H1 (cell line): ENCODE measurements around the gene MAJIN. TPM values are rescaled to one million over a fixed set of nuclear protein-coding genes. Genes with fewer than 3 reads are reported as not detected.

ENCODE experiments used
- CTCF ChIA-PET: fragments of 300-600 bp; sonication (Branson Sonifier 250); formaldehyde crosslinking; loops from one replicate; lab custom pipeline; 2021; ENCODE audit not compliant: partially characterized antibody; lab: Charles Lee
- POLR2A ChIA-PET: fragments of 300-600 bp; sonication (Branson Sonifier 250); formaldehyde crosslinking; loops from one replicate; lab custom pipeline; 2021; ENCODE audit warnings: inconsistent platforms; ENCODE audit not compliant: partially characterized antibody; lab: Charles Lee
- DNase-seq, 2 experiments: peaks; one replicate each; pipeline versions ENCODE4 v3.0.0 to v3.0.0-alpha.2; 2010 to 2022; ENCODE audit warnings: low spot score in 2 of 2, low read depth in 1 of 2, mixed read lengths in 1 of 2
- FAIRE-seq: peaks from 2 replicates; lab custom pipeline; 2011; peaks lifted over from hg19 to GRCh38; lab: Jason Lieb, UNC
- H2AFZ ChIP-seq: 2 replicates; pipeline ENCODE4 v1.8.1; 2012; ENCODE audit warnings: low read length, inconsistent platforms
- H2AK5ac ChIP-seq: 2 replicates; pipeline ENCODE4 v1.6.1; 2013; ENCODE audit warnings: low read depth, low read length
- H2BK120ac ChIP-seq: replicated peaks from 2 replicates; pipeline ENCODE3; 2013; ENCODE audit warnings: low read depth, low read length, inconsistent platforms
- H2BK12ac ChIP-seq: 2 replicates; pipeline ENCODE4 v1.6.1; 2013; ENCODE audit warnings: low read depth, low read length
- H2BK15ac ChIP-seq: 2 replicates; pipeline ENCODE4 v1.6.1; 2013; ENCODE audit warnings: low read length
- H2BK20ac ChIP-seq: 2 replicates; pipeline ENCODE4 v1.6.1; 2013; ENCODE audit warnings: low read length
- H2BK5ac ChIP-seq: 2 replicates; pipeline ENCODE4 v1.6.1; 2013; ENCODE audit warnings: low read depth, low read length
- H3K14ac ChIP-seq: 2 replicates; pipeline ENCODE4 v1.6.1; 2013; ENCODE audit warnings: inconsistent platforms; ENCODE audit not compliant: insufficient read length
- H3K18ac ChIP-seq: 2 replicates; pipeline ENCODE4 v1.6.1; 2013; ENCODE audit warnings: low read length; ENCODE audit errors: extremely low read depth
- H3K23ac ChIP-seq: 2 replicates; pipeline ENCODE4 v1.6.1; 2013; ENCODE audit warnings: inconsistent platforms; ENCODE audit not compliant: insufficient read length
- H3K23me2 ChIP-seq: 2 replicates; pipeline ENCODE4 v1.6.1; 2013; ENCODE audit warnings: low read depth, low read length
- H3K27ac ChIP-seq: 2 replicates; pipeline ENCODE4 v1.6.1; 2011; ENCODE audit warnings: low read depth, low read length, inconsistent platforms
- H3K27me3 ChIP-seq, 4 experiments: replicated peaks in 1 of 4; 1 replicate in 1 of 4; 2 replicates in 3 of 4; pipeline versions ENCODE4 v1.6.1 to v1.8.1; 2011 to 2013; ENCODE audit warnings: low read length in 3 of 4, mild to moderate bottlenecking in 3 of 4, inconsistent platforms in 2 of 4, mixed read lengths in 2 of 4, moderate library complexity in 1 of 4; ENCODE audit not compliant: control insufficient read depth in 3 of 4, insufficient read depth in 3 of 4; ENCODE audit errors: extremely low read depth in 1 of 4
- H3K36me3 ChIP-seq, 4 experiments: 2 replicates each; pipeline versions ENCODE4 v1.6.1 to v1.8.1; 2011 to 2013; ENCODE audit warnings: mild to moderate bottlenecking in 4 of 4, low read length in 3 of 4, moderate library complexity in 2 of 4, control low read depth in 1 of 4, inconsistent platforms in 1 of 4; ENCODE audit not compliant: insufficient read depth in 4 of 4, control insufficient read depth in 2 of 4
- H3K4ac ChIP-seq: replicated peaks from 2 replicates; pipeline ENCODE3; 2013; ENCODE audit warnings: low read length, low read depth, mixed read lengths, inconsistent platforms; ENCODE audit not compliant: insufficient read length
- H3K4me1 ChIP-seq, 4 experiments: replicated peaks in 1 of 4; 1 replicate in 1 of 4; 2 replicates in 3 of 4; pipeline versions ENCODE4 v1.6.1 to v1.8.1; 2011 to 2013; ENCODE audit warnings: low read length in 3 of 4, inconsistent platforms in 2 of 4, mixed read lengths in 1 of 4; ENCODE audit not compliant: insufficient read depth in 4 of 4, control insufficient read depth in 3 of 4
- H3K4me2 ChIP-seq, 2 experiments: 2 replicates each; pipeline versions ENCODE4 v1.6.1 to v1.8.1; 2011 to 2013; ENCODE audit warnings: low read depth in 2 of 2, low read length in 2 of 2, control low read depth in 1 of 2, inconsistent platforms in 1 of 2, mild to moderate bottlenecking in 1 of 2; ENCODE audit not compliant: insufficient read depth in 1 of 2
- H3K4me3 ChIP-seq, 4 experiments: fragments of 200-600, 300-600 bp in 1 of 4; sonication (generic), shearing (Covaris generic), sonication (Bioruptor Twin) in 1 of 4; 2 replicates each; pipeline versions ENCODE4 v1.5.1 to v1.8.1; 2011 to 2016; ENCODE audit warnings: low read length in 4 of 4, low read depth in 3 of 4, control low read depth in 2 of 4, inconsistent platforms in 2 of 4, mild to moderate bottlenecking in 2 of 4, mixed read lengths in 1 of 4, moderate library complexity in 1 of 4; ENCODE audit not compliant: insufficient read depth in 2 of 4; ENCODE audit errors: extremely low read depth in 1 of 4
- H3K56ac ChIP-seq: replicated peaks from 2 replicates; pipeline ENCODE3; 2013; ENCODE audit warnings: low read depth, mild to moderate bottlenecking, mixed read lengths, low read length, inconsistent platforms; ENCODE audit not compliant: insufficient read length
- H3K79me1 ChIP-seq: 2 replicates; pipeline ENCODE4 v1.6.1; 2013; ENCODE audit warnings: low read depth, low read length, control low read depth
- H3K79me2 ChIP-seq, 2 experiments: 2 replicates each; pipeline versions ENCODE4 v1.6.1 to v1.8.1; 2012 to 2013; ENCODE audit warnings: low read length in 2 of 2, mild to moderate bottlenecking in 2 of 2, inconsistent platforms in 1 of 2; ENCODE audit not compliant: insufficient read depth in 2 of 2, control insufficient read depth in 1 of 2
- H3K9ac ChIP-seq, 4 experiments: replicated peaks in 1 of 4; 1 replicate in 1 of 4; 2 replicates in 3 of 4; pipeline versions ENCODE4 v1.6.1 to v1.8.1; 2011 to 2013; ENCODE audit warnings: low read depth in 3 of 4, low read length in 3 of 4, control low read depth in 2 of 4, mild to moderate bottlenecking in 2 of 4, moderate library complexity in 2 of 4, inconsistent platforms in 1 of 4; ENCODE audit errors: extremely low read depth in 1 of 4
- H3K9me3 ChIP-seq, 2 experiments: 2 replicates each; pipeline versions ENCODE4 v1.6.1 to v1.8.1; 2012 to 2013; ENCODE audit warnings: mild to moderate bottlenecking in 2 of 2, moderate library complexity in 2 of 2, control low read depth in 1 of 2, inconsistent platforms in 1 of 2, low read depth in 1 of 2, low read length in 1 of 2, mixed read lengths in 1 of 2; ENCODE audit not compliant: insufficient read depth in 2 of 2
- H4K20me1 ChIP-seq, 2 experiments: replicated peaks in 1 of 2; 2 replicates each; pipeline versions ENCODE3 to v1.8.1; 2011 to 2013; ENCODE audit warnings: inconsistent platforms in 2 of 2, low read length in 2 of 2, mild to moderate bottlenecking in 1 of 2; ENCODE audit not compliant: insufficient read depth in 2 of 2, control insufficient read depth in 1 of 2
- H4K5ac ChIP-seq: 2 replicates; pipeline ENCODE4 v1.6.1; 2013; ENCODE audit warnings: low read length, low read depth, mixed read lengths, inconsistent platforms; ENCODE audit not compliant: insufficient read length
- H4K8ac ChIP-seq: 2 replicates; pipeline ENCODE4 v1.8.0; 2013; ENCODE audit warnings: mild to moderate bottlenecking, moderate library complexity, low read length, inconsistent platforms; ENCODE audit not compliant: insufficient read depth; ENCODE audit errors: extremely low read depth
- H4K91ac ChIP-seq: replicated peaks from 2 replicates; pipeline ENCODE3; 2013; ENCODE audit warnings: low read length, mixed read lengths, inconsistent platforms; ENCODE audit not compliant: insufficient read length
- ATF3 ChIP-seq: IDR thresholded peaks from 2 replicates; pipeline ENCODE4 v1.6.1; 2011; ENCODE audit warnings: low read depth, mild to moderate bottlenecking, low read length; ENCODE audit not compliant: insufficient read depth
- CBX8 ChIP-seq: fragments of 300-800, 300-1000 bp; sonication (generic); IDR thresholded peaks from 2 replicates; pipeline ENCODE4 v1.7.1; 2016; ENCODE audit warnings: low read depth, low read length, borderline replicate concordance
- CEBPB ChIP-seq: IDR thresholded peaks from 2 replicates; pipeline ENCODE4 v1.6.1; 2012; ENCODE audit warnings: low read depth, low read length
- CREB1 ChIP-seq: IDR thresholded peaks from 2 replicates; pipeline ENCODE4 v1.6.1; 2012; ENCODE audit warnings: inconsistent platforms
- NANOG ChIP-seq: IDR thresholded peaks from 2 replicates; pipeline ENCODE4 v1.6.1; 2011; ENCODE audit warnings: low read length, low read depth, mild to moderate bottlenecking, inconsistent platforms; ENCODE audit not compliant: insufficient read depth, poor library complexity, severe bottlenecking
- POLR2A ChIP-seq, 2 experiments: IDR thresholded peaks; 1 replicate in 1 of 2; 2 replicates in 1 of 2; pipeline ENCODE4 v1.6.1; 2011; ENCODE audit warnings: low read depth in 2 of 2, low read length in 2 of 2, mild to moderate bottlenecking in 2 of 2; ENCODE audit errors: control extremely low read depth in 1 of 2
- RAD21 ChIP-seq, 2 experiments: IDR thresholded peaks in 1 of 2; conservative IDR thresholded peaks in 1 of 2; 2 replicates each; pipeline ENCODE4 v1.6.1; 2011; ENCODE audit warnings: low read depth in 2 of 2, low read length in 2 of 2, improper control_type of control experiment in 1 of 2, inconsistent platforms in 1 of 2, mild to moderate bottlenecking in 1 of 2, moderate library complexity in 1 of 2
- RBBP5 ChIP-seq: IDR thresholded peaks from 2 replicates; pipeline ENCODE4 v1.7.1; 2012; ENCODE audit warnings: low read depth, mild to moderate bottlenecking, inconsistent platforms, low read length, moderate library complexity, borderline replicate concordance
- SIX5 ChIP-seq: IDR thresholded peaks from 2 replicates; pipeline ENCODE4 v1.6.1; 2011; ENCODE audit warnings: mild to moderate bottlenecking, low read depth, low read length
- SP2 ChIP-seq: IDR thresholded peaks from 2 replicates; pipeline ENCODE4 v1.6.1; 2012; ENCODE audit warnings: mild to moderate bottlenecking, low read length, inconsistent platforms
- SP4 ChIP-seq: IDR thresholded peaks from 2 replicates; pipeline ENCODE4 v1.6.1; 2012; ENCODE audit warnings: low read length, inconsistent platforms
- TBP ChIP-seq: IDR thresholded peaks from 2 replicates; pipeline ENCODE4 v1.6.1; 2011; ENCODE audit warnings: low read depth, low read length, improper control_type of control experiment
- TCF12 ChIP-seq: IDR thresholded peaks from 2 replicates; pipeline ENCODE4 v1.6.1; 2011; ENCODE audit warnings: low read depth, mild to moderate bottlenecking, low read length
- WGBS, 2 experiments: shearing (Covaris generic) in 1 of 2; methylation state at CpG; one replicate each; pipeline versions ENCODE4 v1.1.6 to v1.1.7; 2013 to 2015; ENCODE audit warnings: low lambda C conversion rate in 2 of 2, mixed read lengths in 2 of 2, inconsistent platforms in 1 of 2, low coverage in 1 of 2, missing lambda C conversion rate in 1 of 2; ENCODE audit not compliant: insufficient replicate concordance in 2 of 2, insufficient coverage in 1 of 2, insufficient read length in 1 of 2; ENCODE audit errors: extremely low coverage in 1 of 2, missing lambda C conversion rate in 1 of 2; 5-methylcytosine and 5-hydroxymethylcytosine counted together
- polyA plus RNA-seq, 7 experiments: library from polyadenylated mRNA; depleted of rRNA in 3 of 7; stranded (reverse) in 5 of 7; unstranded in 2 of 7; fragments of >200 nt in 5 of 7; fragments of 200-250 nt in 2 of 7; gene quantifications; 1 replicate in 5 of 7; 2 replicates in 1 of 7; 4 replicates in 1 of 7; pipeline versions ENCODE4 v1.2.1 to v1.2.3, GENCODE V29; 2011 to 2013; ENCODE audit warnings: missing spikeins in 2 of 7, mixed read lengths in 2 of 7
- total RNA-seq: library from RNA; stranded (reverse); fragmentation: NEBNext Ultra II Directional; extraction: Animal tissue kit (Norgen Biotek cat#: 25700); gene quantifications from 2 replicates; pipeline ENCODE4 v1.2.1, GENCODE V29; 2021
- TF ChIP-seq, protein P1 (sequence below): IDR thresholded peaks from 2 replicates; pipeline ENCODE4 v1.6.1; 2011; ENCODE audit warnings: low read length, improper control_type of control experiment

The MAJIN gene
- total and polyA plus RNA-seq, 2 of the 8 experiments (the other 6 are each of a cell fraction or from before 2014, with no cell fraction given): not detected

DNA sequence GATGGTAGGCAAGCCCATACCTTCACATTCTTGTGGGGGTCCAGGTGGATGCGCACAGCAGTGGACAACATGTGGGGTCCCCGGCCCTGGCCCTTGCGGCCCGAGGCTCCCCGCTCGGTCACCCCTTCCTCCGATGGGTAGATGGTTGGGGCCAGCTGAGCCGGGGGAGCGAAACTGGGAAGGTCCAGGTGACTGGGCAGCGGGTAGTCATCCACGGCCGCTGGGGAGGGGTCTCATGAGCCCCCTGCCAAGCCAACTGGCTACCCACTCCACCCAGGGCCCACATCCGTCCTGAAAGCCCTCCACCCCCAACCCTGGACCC, 65.6 kb downstream of the MAJIN start:
- Histone ChIP-seq H3K36me3 (peaks cover 0 to 27% (median 14%) of the 10 kb centered on the region in 4 experiments; a peak in 6 of 8 replicates), H2BK20ac (no peak overlapping the region), H2BK15ac (no peak overlapping the region), H3K27me3 (no peaks in the 10 kb centered on the region), H4K91ac (no peak overlapping the region), H3K27ac (no peak overlapping the region), H3K23me2 (no peaks in the 10 kb centered on the region), H3K79me2 (no peaks in the 10 kb centered on the region), H3K56ac (no peak overlapping the region), H3K4ac (no peak overlapping the region), H3K4me2 (no peak overlapping the region), H3K4me1 (no peaks in the 10 kb centered on the region), H3K23ac (no peak overlapping the region), H3K4me3 (no peak overlapping the region), H2BK5ac (no peak overlapping the region), H2BK12ac (no peak overlapping the region), H4K8ac (no peak overlapping the region), H4K5ac (no peak overlapping the region), H3K18ac (no peak overlapping the region), H3K14ac (no peak overlapping the region), H3K9ac (no peak overlapping the region), H3K9me3 (no peaks in the 10 kb centered on the region), H2BK120ac (no peak overlapping the region), H3K79me1 (no peaks in the 10 kb centered on the region), H2AK5ac (no peak overlapping the region), H4K20me1 (peaks cover 2 to 5% of the 10 kb centered on the region in 2 experiments), H2AFZ (no peak overlapping the region)
- DNase-seq (no peak), FAIRE-seq (no peak)
- WGBS, 2 experiments: 95% methylated on average over 12 of the region's 13 CpGs; no CpG with 5 or more reads in 1 of the 2 experiments
- CTCF ChIA-PET: interaction anchor here (1.2 to 1.3 kb wide), 4 partner anchors 12 to 90 kb away, joined by 3 to 5 read pairs (median 4); partner anchors contain the start of gene BATF2
- POLR2A ChIA-PET: interaction anchor here (1.1 to 1.3 kb wide), 3 partner anchors 12 to 205 kb away, joined by 3 to 5 read pairs (median 3); partner anchors contain the start of gene TM7SF2
- TF ChIP-seq CREB1 (no peak), SP4 (no peak), TCF12 (no peak), RBBP5 (no peak), CEBPB (no peak), NANOG (no peak), CBX8 (no peak), POLR2A (IDR thresholded peaks at IDR 0.05; ENCODE audit: control extremely low read depth in 1 of 2, low read depth in 2 of 2, low read length in 2 of 2) (no peak), SIX5 (no peak), RAD21 (IDR thresholded peaks at IDR 0.05 in 1 of 2, conservative IDR thresholded peaks at IDR 0.05 in 1 of 2; ENCODE audit: low read depth in 2 of 2, low read length in 2 of 2) (no peak), ATF3 (no peak), SP2 (no peak), TBP (no peak)
- TF ChIP-seq, protein P1, sequence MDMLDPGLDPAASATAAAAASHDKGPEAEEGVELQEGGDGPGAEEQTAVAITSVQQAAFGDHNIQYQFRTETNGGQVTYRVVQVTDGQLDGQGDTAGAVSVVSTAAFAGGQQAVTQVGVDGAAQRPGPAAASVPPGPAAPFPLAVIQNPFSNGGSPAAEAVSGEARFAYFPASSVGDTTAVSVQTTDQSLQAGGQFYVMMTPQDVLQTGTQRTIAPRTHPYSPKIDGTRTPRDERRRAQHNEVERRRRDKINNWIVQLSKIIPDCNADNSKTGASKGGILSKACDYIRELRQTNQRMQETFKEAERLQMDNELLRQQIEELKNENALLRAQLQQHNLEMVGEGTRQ: no peak
